WTC11 (cell line): ENCODE data around the gene ALAS1. TPM values are rescaled to one million over a fixed set of nuclear protein-coding genes. Genes with fewer than 3 reads are reported as not detected.

ENCODE experiments used
- ATAC-seq: fragments of 200-7000 bp; cut with Tn5 transposase; 2 replicates; pipeline ENCODE4 v1.10.0; 2021; ENCODE audit warnings: mild to moderate bottlenecking, moderate library complexity
- CTCF ChIA-PET: fragments of 300-600 bp; sonication (Branson Sonifier 250); formaldehyde crosslinking; loops from one replicate; lab custom pipeline; 2021; ENCODE audit warnings: antibody characterized with exemption; lab: Charles Lee
- POLR2A ChIA-PET: fragments of 350-600 bp; sonication (Branson Sonifier 250); formaldehyde crosslinking; loops from one replicate; lab custom pipeline; 2021; ENCODE audit warnings: antibody characterized with exemption; lab: Charles Lee
- DNase-seq: peaks from one replicate; pipeline ENCODE4 v3.0.0; 2021; ENCODE audit warnings: low spot score
- H3K27ac Mint-ChIP-seq: 2 replicates; pipeline ENCODE4 v1.8.0; 2021; ENCODE audit warnings: mixed read lengths
- H3K27me3 Mint-ChIP-seq: 2 replicates; pipeline ENCODE4 v1.8.0; 2021; ENCODE audit warnings: low read depth, mild to moderate bottlenecking, moderate library complexity, mixed read lengths
- H3K36me3 Mint-ChIP-seq: 2 replicates; pipeline ENCODE4 v1.8.0; 2021; ENCODE audit warnings: mixed read lengths
- H3K4me1 Mint-ChIP-seq: 2 replicates; pipeline ENCODE4 v1.8.0; 2022; ENCODE audit warnings: mixed read lengths
- H3K4me3 Mint-ChIP-seq: 2 replicates; pipeline ENCODE4 v1.8.0; 2021; ENCODE audit warnings: mild to moderate bottlenecking, moderate library complexity, mixed read lengths
- H3K9me3 Mint-ChIP-seq: 2 replicates; pipeline ENCODE4 v1.8.0; 2021; ENCODE audit warnings: mixed read lengths
- ETV6 ChIP-seq: sonication (generic); formaldehyde crosslinking; IDR thresholded peaks from 2 replicates; pipeline ENCODE4 v1.8.1; 2022; ENCODE audit warnings: mild to moderate bottlenecking, missing genetic modification reagents
- FOXJ3 ChIP-seq: sonication (generic); formaldehyde crosslinking; IDR thresholded peaks from 2 replicates; pipeline ENCODE4 v1.9.0; 2021; ENCODE audit warnings: missing genetic modification reagents, mild to moderate bottlenecking, borderline replicate concordance
- FOXP1 ChIP-seq: sonication (generic); formaldehyde crosslinking; IDR thresholded peaks from 2 replicates; pipeline ENCODE4 v1.8.0; 2022; ENCODE audit warnings: missing genetic modification reagents, mild to moderate bottlenecking, moderate library complexity, borderline replicate concordance
- GABPB1 ChIP-seq: sonication (generic); formaldehyde crosslinking; IDR thresholded peaks from 2 replicates; pipeline ENCODE4 v1.8.1; 2023; ENCODE audit warnings: mild to moderate bottlenecking, missing genetic modification reagents
- GTF2I ChIP-seq: fragments of 250-450 bp; sonication (Bioruptor Pico); conservative IDR thresholded peaks from 2 replicates; pipeline ENCODE4 v1.4.0; 2021; ENCODE audit warnings: mild to moderate bottlenecking
- JUN ChIP-seq: sonication (generic); formaldehyde crosslinking; IDR thresholded peaks from 2 replicates; pipeline ENCODE4 v1.8.0; 2023; ENCODE audit warnings: mild to moderate bottlenecking, missing genetic modification reagents
- MYBL2 ChIP-seq: sonication (generic); formaldehyde crosslinking; IDR thresholded peaks from 2 replicates; pipeline ENCODE4 v1.8.1; 2023; ENCODE audit warnings: mild to moderate bottlenecking, moderate library complexity, missing genetic modification reagents
- RORB ChIP-seq: fragments of 250-450 bp; sonication (Bioruptor Pico); IDR thresholded peaks from 2 replicates; pipeline ENCODE4 v1.9.0; 2021; ENCODE audit warnings: mild to moderate bottlenecking
- SMAD4 ChIP-seq: sonication (generic); formaldehyde crosslinking; IDR thresholded peaks from 2 replicates; pipeline ENCODE4 v1.8.0; 2022; ENCODE audit warnings: mild to moderate bottlenecking, missing genetic modification reagents
- SOX15 ChIP-seq: fragments of 250-450 bp; sonication (Bioruptor Pico); IDR thresholded peaks from 2 replicates; pipeline ENCODE4 v1.9.0; 2021; ENCODE audit warnings: mild to moderate bottlenecking
- TCF7 ChIP-seq: sonication (generic); formaldehyde crosslinking; IDR thresholded peaks from 2 replicates; pipeline ENCODE4 v1.8.0; 2022; ENCODE audit warnings: mild to moderate bottlenecking, low read depth, missing genetic modification reagents, moderate library complexity
- TEAD4 ChIP-seq: sonication (generic); formaldehyde crosslinking; IDR thresholded peaks from 2 replicates; pipeline ENCODE4 v1.8.0; 2022; ENCODE audit warnings: mild to moderate bottlenecking, missing genetic modification reagents
- total RNA-seq: library from RNA; stranded (reverse); gene quantifications from 3 replicates; pipeline ENCODE4 v1.2.3, GENCODE V29; 2021
- TF ChIP-seq, protein P1 (sequence below): fragments of 250-450 bp; sonication (Bioruptor Pico); conservative IDR thresholded peaks from 2 replicates; pipeline ENCODE4 v1.9.0; 2021; ENCODE audit warnings: mild to moderate bottlenecking
- TF ChIP-seq, protein P2 (sequence below): sonication (generic); formaldehyde crosslinking; IDR thresholded peaks from 2 replicates; pipeline ENCODE4 v1.8.0; 2023; ENCODE audit warnings: missing genetic modification reagents
- TF ChIP-seq, protein P3 (sequence below): sonication (generic); formaldehyde crosslinking; IDR thresholded peaks from 2 replicates; pipeline ENCODE4 v1.8.1; 2023; ENCODE audit warnings: mild to moderate bottlenecking, missing genetic modification reagents
- TF ChIP-seq, protein P4 (sequence below): sonication (generic); formaldehyde crosslinking; IDR thresholded peaks from 2 replicates; pipeline ENCODE4 v1.8.1; 2022; ENCODE audit warnings: low read depth, missing genetic modification reagents, borderline replicate concordance
- TF ChIP-seq, protein P5 (sequence below): sonication (generic); formaldehyde crosslinking; IDR thresholded peaks from 2 replicates; pipeline ENCODE4 v1.8.1; 2022; ENCODE audit warnings: mild to moderate bottlenecking, moderate library complexity, missing genetic modification reagents
- TF ChIP-seq, protein P6 (sequence below): fragments of 250-450 bp; sonication (Bioruptor Pico); IDR thresholded peaks from 2 replicates; pipeline ENCODE4 v1.9.0; 2021; ENCODE audit warnings: moderate library complexity, mild to moderate bottlenecking, inconsistent platforms, borderline replicate concordance
- TF ChIP-seq, protein P7 (sequence below): fragments of 200-600 bp; IDR thresholded peaks from 2 replicates; pipeline ENCODE4 v1.8.0; 2022; ENCODE audit warnings: antibody characterized with exemption
- TF ChIP-seq, protein P8 (sequence below): fragments of 250-450 bp; sonication (Bioruptor Pico); IDR thresholded peaks from 2 replicates; pipeline ENCODE4 v1.9.0; 2021; ENCODE audit warnings: mild to moderate bottlenecking
- TF ChIP-seq, protein P9 (sequence below): sonication (generic); formaldehyde crosslinking; conservative IDR thresholded peaks from 2 replicates; pipeline ENCODE4 v1.8.1; 2022; ENCODE audit warnings: mild to moderate bottlenecking, missing genetic modification reagents
- TF ChIP-seq, protein P10 (sequence below): sonication (generic); formaldehyde crosslinking; IDR thresholded peaks from 2 replicates; pipeline ENCODE4 v1.8.1; 2023; ENCODE audit warnings: mild to moderate bottlenecking, missing genetic modification reagents

The ALAS1 gene
- total RNA-seq, 1 experiment from 2014 or later, result 39.1 TPM

DNA sequence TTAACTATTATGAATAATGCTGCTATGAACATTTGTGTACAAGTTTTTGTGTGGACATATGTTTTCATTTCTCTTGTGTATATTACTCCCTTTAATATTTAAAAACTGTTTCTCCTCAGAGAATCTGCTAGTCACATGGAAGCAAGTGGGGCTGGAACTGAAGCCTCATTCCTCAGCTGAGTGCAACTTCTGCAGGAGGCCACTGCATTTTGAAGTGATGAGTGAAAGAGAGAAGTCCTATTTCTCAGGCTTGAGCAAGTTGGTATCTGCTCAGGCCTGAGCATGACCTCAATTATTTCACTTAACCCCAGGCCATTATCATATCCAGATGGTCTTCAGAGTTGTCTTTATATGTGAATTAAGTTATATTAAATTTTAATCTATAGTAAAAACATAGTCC is 15.9 kb downstream of the ALAS1 start (continued):
- TF ChIP-seq, protein P1, sequence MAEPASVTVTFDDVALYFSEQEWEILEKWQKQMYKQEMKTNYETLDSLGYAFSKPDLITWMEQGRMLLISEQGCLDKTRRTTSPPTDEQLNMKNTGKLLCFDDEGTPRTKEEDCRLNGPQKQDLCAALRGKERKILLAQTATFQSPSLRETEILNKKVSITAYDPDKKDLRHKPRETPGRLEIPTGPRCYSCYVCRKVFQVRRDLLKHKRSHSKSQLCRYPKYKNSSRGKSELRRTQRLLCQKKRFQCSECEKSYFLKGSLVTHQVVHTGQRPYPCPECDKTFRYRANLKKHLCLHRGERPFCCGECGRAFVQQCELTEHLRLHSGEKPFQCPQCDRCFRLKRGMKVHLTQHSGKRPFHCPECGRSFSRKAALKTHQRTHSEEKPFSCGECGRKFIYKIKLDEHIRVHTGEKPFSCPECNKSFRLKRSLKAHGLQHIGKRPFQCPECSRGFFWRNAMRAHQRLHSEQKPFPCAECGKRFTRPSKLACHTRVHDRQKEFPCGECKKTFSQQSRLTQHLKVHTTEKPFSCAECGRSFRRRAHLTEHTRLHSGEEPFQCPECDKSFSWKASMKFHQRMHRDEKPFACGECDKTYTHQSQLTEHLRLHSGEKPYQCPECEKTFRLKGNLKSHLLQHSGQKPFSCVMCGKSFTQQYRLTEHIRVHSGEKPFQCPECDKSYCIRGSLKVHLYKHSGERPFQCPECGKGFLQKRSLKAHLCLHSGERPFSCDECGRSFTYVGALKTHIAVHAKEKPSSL, result no peak
- TF ChIP-seq, protein P2, sequence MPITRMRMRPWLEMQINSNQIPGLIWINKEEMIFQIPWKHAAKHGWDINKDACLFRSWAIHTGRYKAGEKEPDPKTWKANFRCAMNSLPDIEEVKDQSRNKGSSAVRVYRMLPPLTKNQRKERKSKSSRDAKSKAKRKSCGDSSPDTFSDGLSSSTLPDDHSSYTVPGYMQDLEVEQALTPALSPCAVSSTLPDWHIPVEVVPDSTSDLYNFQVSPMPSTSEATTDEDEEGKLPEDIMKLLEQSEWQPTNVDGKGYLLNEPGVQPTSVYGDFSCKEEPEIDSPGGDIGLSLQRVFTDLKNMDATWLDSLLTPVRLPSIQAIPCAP (CRISPR knock-in tag), result no peak
- TF ChIP-seq TCF7 (no peak), GTF2I (CRISPR knock-in tag) (no peak), RORB (CRISPR knock-in tag) (no peak), JUN (no peak), MYBL2 (CRISPR knock-in tag) (no peak), FOXP1 (CRISPR knock-in tag) (no peak)
- TF ChIP-seq, protein P3, sequence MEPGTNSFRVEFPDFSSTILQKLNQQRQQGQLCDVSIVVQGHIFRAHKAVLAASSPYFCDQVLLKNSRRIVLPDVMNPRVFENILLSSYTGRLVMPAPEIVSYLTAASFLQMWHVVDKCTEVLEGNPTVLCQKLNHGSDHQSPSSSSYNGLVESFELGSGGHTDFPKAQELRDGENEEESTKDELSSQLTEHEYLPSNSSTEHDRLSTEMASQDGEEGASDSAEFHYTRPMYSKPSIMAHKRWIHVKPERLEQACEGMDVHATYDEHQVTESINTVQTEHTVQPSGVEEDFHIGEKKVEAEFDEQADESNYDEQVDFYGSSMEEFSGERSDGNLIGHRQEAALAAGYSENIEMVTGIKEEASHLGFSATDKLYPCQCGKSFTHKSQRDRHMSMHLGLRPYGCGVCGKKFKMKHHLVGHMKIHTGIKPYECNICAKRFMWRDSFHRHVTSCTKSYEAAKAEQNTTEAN (CRISPR knock-in tag), result no peak
- TF ChIP-seq, protein P4, sequence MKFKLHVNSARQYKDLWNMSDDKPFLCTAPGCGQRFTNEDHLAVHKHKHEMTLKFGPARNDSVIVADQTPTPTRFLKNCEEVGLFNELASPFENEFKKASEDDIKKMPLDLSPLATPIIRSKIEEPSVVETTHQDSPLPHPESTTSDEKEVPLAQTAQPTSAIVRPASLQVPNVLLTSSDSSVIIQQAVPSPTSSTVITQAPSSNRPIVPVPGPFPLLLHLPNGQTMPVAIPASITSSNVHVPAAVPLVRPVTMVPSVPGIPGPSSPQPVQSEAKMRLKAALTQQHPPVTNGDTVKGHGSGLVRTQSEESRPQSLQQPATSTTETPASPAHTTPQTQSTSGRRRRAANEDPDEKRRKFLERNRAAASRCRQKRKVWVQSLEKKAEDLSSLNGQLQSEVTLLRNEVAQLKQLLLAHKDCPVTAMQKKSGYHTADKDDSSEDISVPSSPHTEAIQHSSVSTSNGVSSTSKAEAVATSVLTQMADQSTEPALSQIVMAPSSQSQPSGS (CRISPR knock-in tag), result no peak
- TF ChIP-seq, protein P5, sequence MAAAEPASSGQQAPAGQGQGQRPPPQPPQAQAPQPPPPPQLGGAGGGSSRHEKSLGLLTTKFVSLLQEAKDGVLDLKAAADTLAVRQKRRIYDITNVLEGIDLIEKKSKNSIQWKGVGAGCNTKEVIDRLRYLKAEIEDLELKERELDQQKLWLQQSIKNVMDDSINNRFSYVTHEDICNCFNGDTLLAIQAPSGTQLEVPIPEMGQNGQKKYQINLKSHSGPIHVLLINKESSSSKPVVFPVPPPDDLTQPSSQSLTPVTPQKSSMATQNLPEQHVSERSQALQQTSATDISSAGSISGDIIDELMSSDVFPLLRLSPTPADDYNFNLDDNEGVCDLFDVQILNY (CRISPR knock-in tag), result no peak
- TF ChIP-seq, protein P6, sequence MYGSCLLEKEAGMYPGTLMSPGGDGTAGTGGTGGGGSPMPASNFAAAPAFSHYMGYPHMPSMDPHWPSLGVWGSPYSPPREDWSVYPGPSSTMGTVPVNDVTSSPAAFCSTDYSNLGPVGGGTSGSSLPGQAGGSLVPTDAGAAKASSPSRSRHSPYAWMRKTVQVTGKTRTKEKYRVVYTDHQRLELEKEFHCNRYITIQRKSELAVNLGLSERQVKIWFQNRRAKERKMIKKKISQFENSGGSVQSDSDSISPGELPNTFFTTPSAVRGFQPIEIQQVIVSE (CRISPR knock-in tag), result no peak

DNA sequence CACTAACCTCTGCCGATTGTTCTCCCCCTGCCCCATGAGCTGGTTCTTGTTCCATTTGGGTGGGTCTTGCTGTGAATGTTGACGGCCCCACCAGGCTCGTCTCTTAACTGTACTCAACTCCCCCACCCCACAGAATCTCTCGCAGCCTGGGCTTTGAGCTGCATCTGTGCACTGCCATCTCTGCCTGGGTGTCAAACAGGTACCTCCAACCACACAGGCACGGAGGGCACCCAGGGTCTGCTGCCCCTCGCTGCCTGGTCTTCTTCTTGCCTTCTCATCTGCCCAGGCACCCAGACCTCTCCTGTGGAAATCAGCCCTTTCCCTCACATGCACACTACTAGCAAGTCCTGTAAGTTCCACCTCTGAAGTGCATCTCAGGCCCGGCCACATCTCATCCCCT is 17.4 kb downstream of the ALAS1 start:
- H3K4me1 Mint-ChIP-seq, result 0 out of 2 replicates have a peak, but pooled peaks cover 4% of the 10 kb centered on the region
- ATAC-seq (no peak), DNase-seq (no peak)
- CTCF ChIA-PET, result interaction anchor here (1.1 to 11.5 kb wide), 2 partner anchors 19 to 211 kb away, joined by 3 to 222 read pairs; partner anchors contain the start of gene TWF2
- H3K36me3 Mint-ChIP-seq, result peaks cover 53% of the 10 kb centered on the region
- H3K9me3 Mint-ChIP-seq, result no peaks in the 10 kb centered on the region
- no peaks in the 10 kb centered on the region for H3K27me3 Mint-ChIP-seq
- no peak overlapping the region for H3K4me3 Mint-ChIP-seq
- POLR2A ChIA-PET, result no interaction called here
- no peak overlapping the region for H3K27ac Mint-ChIP-seq
- no peak for TF ChIP-seq TEAD4 (CRISPR knock-in tag)
- TF ChIP-seq, protein P7, sequence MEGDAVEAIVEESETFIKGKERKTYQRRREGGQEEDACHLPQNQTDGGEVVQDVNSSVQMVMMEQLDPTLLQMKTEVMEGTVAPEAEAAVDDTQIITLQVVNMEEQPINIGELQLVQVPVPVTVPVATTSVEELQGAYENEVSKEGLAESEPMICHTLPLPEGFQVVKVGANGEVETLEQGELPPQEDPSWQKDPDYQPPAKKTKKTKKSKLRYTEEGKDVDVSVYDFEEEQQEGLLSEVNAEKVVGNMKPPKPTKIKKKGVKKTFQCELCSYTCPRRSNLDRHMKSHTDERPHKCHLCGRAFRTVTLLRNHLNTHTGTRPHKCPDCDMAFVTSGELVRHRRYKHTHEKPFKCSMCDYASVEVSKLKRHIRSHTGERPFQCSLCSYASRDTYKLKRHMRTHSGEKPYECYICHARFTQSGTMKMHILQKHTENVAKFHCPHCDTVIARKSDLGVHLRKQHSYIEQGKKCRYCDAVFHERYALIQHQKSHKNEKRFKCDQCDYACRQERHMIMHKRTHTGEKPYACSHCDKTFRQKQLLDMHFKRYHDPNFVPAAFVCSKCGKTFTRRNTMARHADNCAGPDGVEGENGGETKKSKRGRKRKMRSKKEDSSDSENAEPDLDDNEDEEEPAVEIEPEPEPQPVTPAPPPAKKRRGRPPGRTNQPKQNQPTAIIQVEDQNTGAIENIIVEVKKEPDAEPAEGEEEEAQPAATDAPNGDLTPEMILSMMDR, result no peak
- no peak for TF ChIP-seq FOXJ3 (CRISPR knock-in tag)
- no peak for TF ChIP-seq SOX15 (CRISPR knock-in tag)
- TF ChIP-seq, protein P8, sequence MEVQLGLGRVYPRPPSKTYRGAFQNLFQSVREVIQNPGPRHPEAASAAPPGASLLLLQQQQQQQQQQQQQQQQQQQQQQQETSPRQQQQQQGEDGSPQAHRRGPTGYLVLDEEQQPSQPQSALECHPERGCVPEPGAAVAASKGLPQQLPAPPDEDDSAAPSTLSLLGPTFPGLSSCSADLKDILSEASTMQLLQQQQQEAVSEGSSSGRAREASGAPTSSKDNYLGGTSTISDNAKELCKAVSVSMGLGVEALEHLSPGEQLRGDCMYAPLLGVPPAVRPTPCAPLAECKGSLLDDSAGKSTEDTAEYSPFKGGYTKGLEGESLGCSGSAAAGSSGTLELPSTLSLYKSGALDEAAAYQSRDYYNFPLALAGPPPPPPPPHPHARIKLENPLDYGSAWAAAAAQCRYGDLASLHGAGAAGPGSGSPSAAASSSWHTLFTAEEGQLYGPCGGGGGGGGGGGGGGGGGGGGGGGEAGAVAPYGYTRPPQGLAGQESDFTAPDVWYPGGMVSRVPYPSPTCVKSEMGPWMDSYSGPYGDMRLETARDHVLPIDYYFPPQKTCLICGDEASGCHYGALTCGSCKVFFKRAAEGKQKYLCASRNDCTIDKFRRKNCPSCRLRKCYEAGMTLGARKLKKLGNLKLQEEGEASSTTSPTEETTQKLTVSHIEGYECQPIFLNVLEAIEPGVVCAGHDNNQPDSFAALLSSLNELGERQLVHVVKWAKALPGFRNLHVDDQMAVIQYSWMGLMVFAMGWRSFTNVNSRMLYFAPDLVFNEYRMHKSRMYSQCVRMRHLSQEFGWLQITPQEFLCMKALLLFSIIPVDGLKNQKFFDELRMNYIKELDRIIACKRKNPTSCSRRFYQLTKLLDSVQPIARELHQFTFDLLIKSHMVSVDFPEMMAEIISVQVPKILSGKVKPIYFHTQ (CRISPR knock-in tag), result no peak
- TF ChIP-seq GABPB1, result no peak
- TF ChIP-seq SMAD4, result no peak
- TF ChIP-seq TCF7, result no peak
- TF ChIP-seq, protein P9, sequence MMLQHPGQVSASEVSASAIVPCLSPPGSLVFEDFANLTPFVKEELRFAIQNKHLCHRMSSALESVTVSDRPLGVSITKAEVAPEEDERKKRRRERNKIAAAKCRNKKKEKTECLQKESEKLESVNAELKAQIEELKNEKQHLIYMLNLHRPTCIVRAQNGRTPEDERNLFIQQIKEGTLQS, result no peak
- TF ChIP-seq, protein P10, sequence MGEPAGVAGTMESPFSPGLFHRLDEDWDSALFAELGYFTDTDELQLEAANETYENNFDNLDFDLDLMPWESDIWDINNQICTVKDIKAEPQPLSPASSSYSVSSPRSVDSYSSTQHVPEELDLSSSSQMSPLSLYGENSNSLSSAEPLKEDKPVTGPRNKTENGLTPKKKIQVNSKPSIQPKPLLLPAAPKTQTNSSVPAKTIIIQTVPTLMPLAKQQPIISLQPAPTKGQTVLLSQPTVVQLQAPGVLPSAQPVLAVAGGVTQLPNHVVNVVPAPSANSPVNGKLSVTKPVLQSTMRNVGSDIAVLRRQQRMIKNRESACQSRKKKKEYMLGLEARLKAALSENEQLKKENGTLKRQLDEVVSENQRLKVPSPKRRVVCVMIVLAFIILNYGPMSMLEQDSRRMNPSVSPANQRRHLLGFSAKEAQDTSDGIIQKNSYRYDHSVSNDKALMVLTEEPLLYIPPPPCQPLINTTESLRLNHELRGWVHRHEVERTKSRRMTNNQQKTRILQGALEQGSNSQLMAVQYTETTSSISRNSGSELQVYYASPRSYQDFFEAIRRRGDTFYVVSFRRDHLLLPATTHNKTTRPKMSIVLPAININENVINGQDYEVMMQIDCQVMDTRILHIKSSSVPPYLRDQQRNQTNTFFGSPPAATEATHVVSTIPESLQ (CRISPR knock-in tag), result no peak
- no peak for TF ChIP-seq ETV6 (CRISPR knock-in tag)
